NCI-H2227 (cell line): ENCODE measurements around the gene OR5B2.
"Not testable (repeated sequence)": the region's sequence is repeated elsewhere in the genome, so short reads cannot be mapped to it uniquely, and the experiment has no call there.

Experiments
- DNase-seq: peaks from one replicate; lab custom pipeline; 2025; ENCODE audit not compliant: unreplicated experiment; lab: John Stamatoyannopoulos, UW

The OR5B2 gene

DNA sequence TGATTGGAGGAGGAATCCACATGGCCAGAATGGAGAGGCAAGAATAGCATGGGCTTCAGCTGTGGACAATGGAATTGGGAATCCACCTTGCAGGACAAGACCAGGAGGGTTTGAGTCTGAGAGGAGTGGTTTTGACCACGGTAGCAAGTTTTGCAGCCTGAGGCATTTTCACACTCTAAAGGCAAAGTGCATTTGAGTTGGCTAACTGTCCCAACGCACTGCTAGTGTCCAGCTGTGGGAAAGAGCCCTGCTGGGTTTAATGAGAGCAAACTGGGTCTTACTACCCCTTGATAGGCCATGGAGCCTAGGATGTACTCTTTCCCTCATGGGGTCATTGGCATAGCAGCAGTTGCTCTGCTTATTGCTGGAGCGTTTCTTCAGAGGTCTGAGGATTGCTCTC lies at the start of gene OR5B2:
TSS of gene OR5B2 (minus strand) at position 101 of the 400 bp plus-strand sequence. CDS start 4,860 bp downstream, outside the sequence.
- DNase-seq: no peak

DNA sequence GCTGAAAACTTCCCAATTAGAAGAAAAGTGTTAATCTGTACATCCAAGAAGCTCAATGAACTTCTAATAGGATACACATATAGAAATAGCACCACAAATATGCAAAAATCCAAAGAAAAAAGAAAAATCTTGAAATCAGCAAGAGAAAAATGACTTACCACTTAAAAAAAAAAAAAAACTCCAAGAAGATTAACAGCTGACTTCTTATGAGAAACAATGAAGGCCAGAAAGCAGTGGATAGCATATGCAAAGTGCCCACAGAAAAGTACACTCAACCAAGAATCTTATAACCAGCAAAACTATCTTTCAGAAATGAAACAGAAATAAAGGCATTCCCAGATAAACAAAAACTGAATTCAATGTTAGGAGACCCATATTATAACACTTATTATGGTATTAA lies 44.0 kb upstream of the OR5B2 start:
- no peak for DNase-seq

DNA sequence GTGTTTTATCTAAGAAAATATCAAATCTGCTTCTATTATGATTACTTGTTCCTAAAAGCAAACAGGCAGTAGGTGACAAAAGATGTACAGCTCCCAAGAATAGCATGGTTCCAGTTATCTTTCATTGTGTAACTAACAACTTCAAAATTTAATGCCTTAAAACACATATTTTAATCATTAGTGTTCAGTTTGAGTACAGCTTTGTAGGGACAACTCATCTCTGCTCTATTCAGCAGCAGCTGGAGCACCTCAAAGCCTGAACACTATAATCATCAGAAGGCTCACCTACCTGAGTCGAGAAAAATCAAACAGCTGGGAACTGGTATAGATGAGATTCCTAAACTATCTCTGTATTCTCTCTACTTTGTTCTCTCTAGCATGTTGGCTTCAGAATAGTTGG lies 38.4 kb upstream of the OR5B2 start:
- no peak for DNase-seq

DNA sequence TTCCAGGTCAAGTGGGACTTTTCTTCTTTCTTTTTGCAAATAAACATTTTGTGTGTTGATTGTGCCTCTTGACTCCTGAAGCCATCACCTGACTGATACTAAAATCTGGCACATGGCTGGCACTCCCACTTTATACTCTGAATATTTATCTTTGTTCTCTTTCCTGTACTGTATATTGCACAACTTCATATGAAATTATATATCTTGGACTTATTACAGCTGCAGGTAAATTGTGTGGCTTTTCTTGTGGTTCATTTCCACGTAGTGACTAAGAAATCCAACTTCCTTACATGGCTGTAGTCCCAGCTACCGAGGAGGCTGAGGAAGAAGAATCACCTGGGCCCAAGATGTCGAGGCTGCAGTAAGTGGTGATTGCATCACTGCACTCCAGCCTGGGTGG lies 37.8 kb upstream of the OR5B2 start:
- DNase-seq: no peak

DNA sequence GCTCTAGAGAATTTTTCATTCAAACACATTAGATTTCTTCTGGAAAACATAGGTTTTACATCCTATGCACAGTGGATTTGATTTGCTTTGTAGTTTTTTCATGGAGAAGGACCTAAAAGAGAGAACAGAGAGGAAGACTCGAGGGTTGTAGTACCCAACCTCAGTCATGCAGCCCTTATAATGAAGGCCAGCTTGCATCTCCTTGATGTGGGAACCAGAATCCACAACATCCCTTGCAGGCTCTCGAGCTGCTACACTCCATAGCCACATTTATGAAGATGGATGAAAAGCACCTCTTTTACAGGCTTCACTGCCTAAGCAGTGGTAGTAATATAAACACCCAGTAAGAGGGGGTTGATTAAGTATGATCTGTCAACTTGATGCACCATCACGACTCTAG lies 23.7 kb upstream of the OR5B2 start:
- no peak for DNase-seq

DNA sequence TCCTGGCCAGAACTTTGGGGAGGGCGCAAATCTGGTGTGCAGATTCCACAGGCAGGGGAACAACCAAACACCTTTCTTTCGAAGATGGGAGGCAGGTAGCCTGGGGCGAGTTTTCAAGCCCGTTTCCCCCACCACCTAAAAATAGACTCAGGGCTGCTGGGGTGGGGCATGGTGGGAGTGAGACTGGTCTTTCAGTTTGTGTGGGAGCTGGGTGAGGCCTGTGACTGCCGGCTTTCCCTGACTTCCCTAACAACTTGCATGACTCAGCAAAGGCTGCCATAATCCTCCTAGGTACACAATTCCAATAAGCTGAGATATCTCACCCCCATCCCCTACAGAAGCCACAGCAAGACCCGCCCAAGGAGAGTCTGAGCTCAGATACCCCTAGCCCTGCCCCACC lies 18.4 kb upstream of the OR5B2 start:
- no peak for DNase-seq

DNA sequence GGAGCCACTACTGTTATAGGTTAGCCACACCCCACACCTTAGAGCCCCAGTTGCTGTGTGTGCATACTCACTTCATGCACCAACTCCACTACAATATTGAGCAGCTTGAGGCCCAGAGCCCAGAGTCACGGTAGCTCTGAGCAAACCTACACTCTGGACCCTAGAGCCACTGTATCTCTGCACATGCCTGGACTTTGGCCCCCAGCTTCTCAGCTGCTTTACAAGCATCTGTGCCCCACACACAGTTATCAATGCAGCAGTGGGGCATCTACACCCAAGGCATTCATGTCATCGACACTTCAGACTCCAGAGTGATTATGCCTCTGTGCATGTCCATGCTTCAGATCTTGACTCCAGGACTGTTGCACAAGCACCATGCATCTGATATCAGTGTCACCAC lies 16.4 kb upstream of the OR5B2 start:
- DNase-seq: no peak

DNA sequence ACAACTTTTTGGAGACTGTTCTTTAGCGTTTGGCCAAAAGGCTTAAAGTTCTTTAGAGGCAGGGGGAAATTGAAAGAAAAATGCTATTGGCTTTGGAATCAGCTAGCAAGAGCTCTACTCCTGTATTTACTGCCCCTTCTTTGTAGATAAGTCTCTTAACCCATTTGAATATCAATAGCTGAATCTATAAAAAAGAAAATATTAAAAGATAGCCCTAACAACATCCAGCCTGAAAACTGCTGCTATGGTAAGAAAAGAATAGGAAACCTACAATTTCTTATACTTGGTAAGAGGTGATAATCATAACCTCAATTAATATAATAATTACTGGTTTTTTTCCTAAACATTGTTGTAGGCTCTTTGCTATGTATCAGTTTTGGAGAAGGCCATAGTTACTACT lies 14.2 kb upstream of the OR5B2 start, which contains the start of gene OR5B12:
TSS of gene OR5B12 (minus strand) at position 101 of the 400 bp plus-strand sequence. CDS start 2,085 bp downstream, outside the sequence.
- no peak for DNase-seq

DNA sequence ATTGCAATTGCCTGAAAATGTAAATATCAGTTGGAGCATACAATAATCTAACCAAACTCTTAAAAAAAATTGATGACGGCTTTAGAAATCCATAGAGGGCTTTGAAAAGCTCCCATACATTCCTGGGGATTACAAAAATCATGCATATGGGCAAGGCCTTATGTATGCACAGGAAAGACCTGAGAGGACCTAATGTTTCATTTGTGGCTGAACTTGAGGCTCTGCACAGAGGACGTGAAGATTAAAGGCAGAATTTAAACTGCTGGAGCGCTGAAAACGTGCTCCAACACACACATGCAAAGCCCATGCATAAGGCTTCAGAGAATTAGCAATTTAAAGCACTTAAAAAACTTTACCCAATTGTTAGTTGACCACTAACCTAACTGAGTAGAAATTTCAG lies 10.6 kb upstream of the OR5B2 start:
- no peak for DNase-seq

DNA sequence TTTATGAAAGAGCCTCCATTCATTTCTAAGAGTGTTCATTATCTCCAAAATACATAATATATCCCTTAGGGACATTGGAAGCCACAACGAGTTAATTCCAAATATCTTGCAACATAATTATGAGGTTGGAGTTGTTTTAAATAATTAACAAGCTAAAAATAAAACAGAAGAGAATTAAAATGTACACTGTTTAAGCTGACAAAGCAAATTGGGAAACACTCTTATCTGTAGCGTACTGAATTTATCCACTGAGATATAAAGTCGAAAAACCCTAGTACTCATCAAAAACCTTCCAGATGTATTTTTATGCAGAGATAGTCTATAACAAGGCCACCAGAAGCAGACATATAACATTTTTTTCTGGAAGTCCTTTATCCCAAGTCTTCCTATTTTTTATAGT lies 6.3 kb upstream of the OR5B2 start:
- DNase-seq: no peak

DNA sequence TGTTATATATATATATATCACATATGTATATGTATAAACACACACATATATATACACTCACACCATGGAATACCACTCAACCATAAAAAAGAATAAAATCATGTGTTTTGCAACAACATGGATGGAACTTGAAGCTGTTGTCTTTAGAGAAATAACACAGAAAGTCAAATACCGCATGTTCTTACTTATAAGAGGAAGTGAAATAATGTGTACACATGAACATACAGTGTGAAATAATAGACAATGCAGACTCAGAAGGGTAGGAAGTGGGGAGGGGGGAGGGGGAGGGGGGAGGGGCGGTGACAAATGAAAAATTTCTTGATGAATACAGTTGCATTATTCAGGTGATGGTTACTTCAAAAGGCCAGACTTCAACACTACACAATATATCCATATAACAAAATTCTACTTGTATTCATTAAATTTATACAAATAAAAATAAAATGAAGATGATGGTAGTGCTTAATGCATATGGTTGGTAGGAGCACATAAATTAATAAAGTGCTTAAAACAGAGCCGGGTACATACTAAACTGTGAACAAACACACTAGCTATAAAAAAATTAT lies 5.8 kb upstream of the OR5B2 start:
- no peak for DNase-seq

DNA sequence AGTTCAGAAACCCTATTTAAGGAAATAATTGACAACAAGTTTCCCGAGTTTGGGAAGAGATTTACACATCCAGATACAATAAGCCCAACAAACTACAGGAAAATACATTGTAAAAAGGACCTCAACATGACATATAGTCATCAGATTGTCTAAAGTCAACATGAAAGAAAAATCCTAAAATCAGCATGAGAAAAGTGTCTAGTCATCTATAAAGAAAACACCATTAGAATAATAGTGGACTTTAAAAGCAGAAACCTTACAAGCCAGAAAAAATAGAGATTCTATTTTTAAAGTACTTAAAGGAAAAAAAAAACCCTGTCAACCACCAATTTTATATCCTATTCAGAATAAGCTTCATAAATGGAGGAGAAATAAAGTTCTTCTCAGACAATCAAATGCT lies 1.4 kb upstream of the OR5B2 start:
- DNase-seq: no peak

DNA sequence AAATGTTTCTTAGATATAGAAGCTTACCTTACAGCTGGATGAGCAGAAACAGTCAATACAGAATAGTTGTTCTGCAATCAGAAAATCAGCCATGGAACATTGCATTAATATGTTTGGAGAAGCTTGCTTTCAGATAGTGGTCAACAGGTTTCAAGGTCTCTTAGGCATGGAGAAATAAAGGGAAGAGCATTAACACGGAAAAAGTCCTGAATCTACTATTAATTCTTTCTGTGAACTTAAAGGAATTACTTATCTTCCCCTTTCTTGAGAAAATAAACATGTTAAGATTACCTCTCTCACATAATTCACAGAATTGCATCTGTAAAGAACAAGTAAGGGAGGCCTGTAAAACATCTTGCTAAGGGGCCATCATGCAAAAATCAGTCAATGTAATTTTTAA lies 21.1 kb downstream of the OR5B2 start, which contains the start of gene OR5B3:
TSS of gene OR5B3 (minus strand) at position 101 of the 400 bp plus-strand sequence. CDS start 3,465 bp downstream, outside the sequence.
- no peak for DNase-seq

DNA sequence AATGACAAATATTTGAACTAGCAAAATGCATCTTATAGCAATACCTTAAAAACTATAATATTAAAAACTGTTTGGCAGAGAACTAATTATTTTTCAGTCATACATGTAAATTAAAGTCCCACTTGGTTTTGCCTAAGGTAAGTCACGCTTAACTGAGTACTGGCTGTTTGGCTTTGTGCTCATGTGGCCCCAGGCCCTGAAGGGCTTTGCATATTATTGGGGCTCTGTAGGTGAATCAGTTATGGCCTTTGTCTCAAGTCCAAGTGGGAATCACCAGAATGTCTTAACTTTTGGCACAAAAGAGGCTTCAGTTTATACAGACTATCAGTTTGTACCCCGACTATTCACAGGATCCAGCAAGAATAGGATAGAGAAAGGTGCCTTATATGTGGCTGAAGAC lies 28.3 kb downstream of the OR5B2 start:
- not testable (repeated sequence) for DNase-seq

DNA sequence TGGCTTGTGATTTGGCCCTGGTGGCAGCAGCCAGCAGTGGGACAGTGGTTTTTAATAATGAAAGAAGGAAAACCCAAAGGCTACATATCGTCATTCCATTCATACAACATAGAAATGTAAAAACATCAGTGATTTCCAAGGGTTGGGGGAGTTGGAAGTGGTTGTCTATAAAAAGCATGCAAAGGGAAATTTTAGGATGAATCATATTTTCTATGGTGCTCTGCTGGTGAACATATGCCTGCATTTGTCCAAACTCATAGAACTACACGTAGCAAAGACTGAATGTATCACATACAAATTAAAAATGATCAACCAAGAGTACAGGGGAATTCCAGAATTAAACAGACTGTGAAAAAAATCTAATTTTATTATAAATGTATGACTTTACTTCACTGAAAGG lies 32.3 kb downstream of the OR5B2 start:
- no peak for DNase-seq

DNA sequence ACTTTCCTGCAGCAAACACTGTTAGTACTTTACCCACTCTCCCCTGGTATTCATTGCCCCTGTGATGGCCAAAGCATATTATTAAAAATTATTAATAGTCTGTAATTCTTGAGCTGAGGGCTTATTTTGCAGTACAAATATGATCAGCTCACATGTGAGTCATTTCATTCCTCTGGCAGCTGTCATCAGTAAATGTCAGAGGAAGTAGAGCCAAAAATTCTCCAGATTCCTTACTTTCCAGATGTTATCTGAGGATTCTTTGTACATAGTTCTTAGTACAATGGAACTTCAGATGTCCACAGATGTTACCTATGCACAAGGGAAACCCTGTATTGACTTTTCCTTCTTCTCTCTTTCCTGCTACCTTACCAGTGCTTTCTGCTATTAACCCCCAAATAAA lies 33.7 kb downstream of the OR5B2 start:
- no peak for DNase-seq

DNA sequence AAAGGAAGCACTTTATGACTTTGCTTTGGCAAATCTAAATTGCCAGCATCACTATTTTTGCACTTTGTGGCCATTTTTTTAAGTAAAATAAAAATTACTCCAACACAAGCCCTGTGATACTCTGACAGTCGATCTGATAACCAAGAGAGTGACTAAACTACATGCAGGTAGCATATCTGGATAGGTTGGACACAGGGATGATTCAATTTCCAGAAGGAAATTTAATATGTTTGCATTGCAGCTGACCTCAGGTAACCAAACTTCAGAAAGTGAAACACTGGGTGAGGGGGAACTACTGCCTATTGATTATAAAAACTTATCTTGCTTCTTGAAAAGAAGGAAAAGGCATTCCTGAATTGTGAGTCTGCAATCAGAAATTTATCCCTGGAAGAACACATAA lies 35.2 kb downstream of the OR5B2 start:
- DNase-seq: no peak

DNA sequence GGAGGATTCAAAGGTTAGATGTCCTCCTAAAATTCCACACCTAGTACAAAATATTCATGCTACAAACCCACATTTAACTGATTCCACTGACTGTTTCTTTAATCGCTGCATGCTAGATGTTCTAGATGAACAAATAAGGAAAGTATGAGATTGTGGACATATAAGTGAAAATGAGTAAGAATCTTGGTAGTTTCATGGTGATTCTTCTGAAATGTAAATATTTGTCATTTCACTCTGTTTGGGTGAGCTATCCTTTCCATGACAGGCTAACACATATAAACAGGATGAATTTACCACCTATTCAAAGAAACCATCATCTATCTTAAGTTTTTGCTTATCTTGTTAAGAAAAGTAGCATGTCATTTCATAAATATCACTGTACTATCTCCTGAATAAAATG lies 36.0 kb downstream of the OR5B2 start:
- no peak for DNase-seq

DNA sequence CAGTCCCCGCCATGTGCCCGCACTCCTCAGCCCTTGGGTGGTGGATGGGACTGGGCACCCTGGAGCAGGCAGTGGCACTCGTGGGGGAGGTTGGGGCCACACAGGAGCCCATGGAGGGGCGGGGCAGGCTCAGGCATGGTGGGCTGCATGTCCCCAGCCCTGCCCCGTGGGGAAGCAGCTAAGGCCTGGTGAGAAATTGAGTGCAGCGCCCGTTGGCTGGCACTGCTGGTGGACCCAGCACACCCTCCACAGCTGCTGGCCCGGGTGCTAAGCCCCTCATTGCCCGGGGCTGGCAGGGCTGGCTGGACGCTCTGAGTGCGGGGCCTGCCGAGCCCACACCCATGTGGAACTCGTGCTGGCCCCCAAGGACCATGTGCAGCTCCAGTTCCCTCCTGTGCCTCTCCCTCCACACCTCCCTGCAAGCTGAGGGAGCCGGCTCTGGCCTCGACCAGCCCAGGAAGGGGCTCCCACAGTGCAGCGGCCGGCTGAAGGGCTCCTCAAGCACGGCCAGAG lies 37.3 kb downstream of the OR5B2 start:
- DNase-seq: no peak
